K562 (cell line): ENCODE results near the gene UGT1A9. TPM values are rescaled to one million over a fixed set of nuclear protein-coding genes. Genes with fewer than 3 reads are reported as not detected.
"Not testable (repeated sequence)": the region's sequence is repeated elsewhere in the genome, so short reads cannot be mapped to it uniquely, and the experiment has no call there.

Source experiments
- ATAC-seq: fragments of 200-7000 bp; cut with Tn5 transposase; 3 replicates; pipeline ENCODE4 v1.9.1; 2020; ENCODE audit warnings: moderate library complexity
- BruUV-seq: library from RNA; stranded (reverse); fragments of 400-500 nt; replicated peaks from 2 replicates; lab custom pipeline; 2021; lab: Mats Ljungman, UMichigan
- CTCF ChIA-PET: fragments of 300-600 bp; formaldehyde crosslinking; extraction: SDS; loops from one replicate; lab custom pipeline; 2021; ENCODE audit warnings: low intra/inter-chr PET ratio; lab: Yijun Ruan, JAX
- POLR2A ChIA-PET: fragments of 300-600, 350-650 bp; sonication (Branson Sonifier 250); formaldehyde crosslinking; extraction: SDS; loops from one replicate; lab custom pipeline; 2021; ENCODE audit warnings: antibody characterized with exemption, inconsistent platforms; lab: Yijun Ruan, JAX
- DNase-seq, 4 experiments: peaks; one replicate each; pipeline versions ENCODE4 v3.0.0 to v3.0.0-alpha.2; 2011 to 2018; ENCODE audit warnings: low spot score in 3 of 4, mixed read lengths in 3 of 4; ENCODE audit errors: extremely low read depth in 1 of 4
- FAIRE-seq: peaks from 2 replicates; lab custom pipeline; 2011; peaks lifted over from hg19 to GRCh38; lab: Jason Lieb, UNC
- H2AFZ ChIP-seq: 2 replicates; pipeline ENCODE4 v1.6.0; 2011; ENCODE audit warnings: low read depth, low read length, control low read depth, inconsistent platforms
- H3K27ac ChIP-seq: fragments of 200-600 bp; 3 replicates; pipeline ENCODE4 v1.8.0; 2011; ENCODE audit warnings: low read depth, mild to moderate bottlenecking, control low read depth, inconsistent platforms, low read length, moderate library complexity, mixed read lengths; ENCODE audit errors: extremely low read depth
- H3K27me3 ChIP-seq, 2 experiments: fragments of 300-600 bp in 1 of 2; 2 replicates in 1 of 2; 3 replicates in 1 of 2; pipeline versions ENCODE4 v1.6.0 to v1.8.0; 2011; ENCODE audit warnings: inconsistent platforms in 2 of 2, low read length in 2 of 2, mild to moderate bottlenecking in 1 of 2, mixed read lengths in 1 of 2, moderate library complexity in 1 of 2; ENCODE audit not compliant: control insufficient read depth in 2 of 2, insufficient read depth in 2 of 2
- H3K36me3 ChIP-seq: fragments of 300-600 bp; 3 replicates; pipeline ENCODE4 v1.8.0; 2011; ENCODE audit warnings: mild to moderate bottlenecking, low read length, inconsistent platforms; ENCODE audit not compliant: control insufficient read depth, insufficient read depth
- H3K4me1 ChIP-seq, 2 experiments: fragments of 200-600 bp in 1 of 2; replicated peaks in 1 of 2; 2 replicates in 1 of 2; 3 replicates in 1 of 2; pipeline versions ENCODE4 v1.5.1 to v1.8.0; 2011; ENCODE audit warnings: inconsistent platforms in 2 of 2, low read length in 2 of 2, mild to moderate bottlenecking in 1 of 2, mixed read lengths in 1 of 2, moderate library complexity in 1 of 2; ENCODE audit not compliant: control insufficient read depth in 2 of 2, insufficient read depth in 2 of 2
- H3K4me2 ChIP-seq: 2 replicates; pipeline ENCODE4 v1.6.1; 2011; ENCODE audit warnings: low read length, control low read depth, inconsistent platforms, mixed read lengths; ENCODE audit not compliant: insufficient read depth
- H3K4me3 ChIP-seq: fragments of 200-600 bp; sonication (generic), shearing (Covaris generic); 2 replicates; pipeline ENCODE4 v1.5.1; 2016; ENCODE audit warnings: control low read depth, inconsistent platforms
- H3K79me2 ChIP-seq: fragments of 200-600 bp; 3 replicates; pipeline ENCODE4 v1.8.0; 2011; ENCODE audit warnings: low read length, inconsistent platforms; ENCODE audit not compliant: control insufficient read depth, insufficient read depth
- H3K9ac ChIP-seq, 2 experiments: 2 replicates each; pipeline versions ENCODE4 v1.6.0 to v1.6.1; 2011; ENCODE audit warnings: low read depth in 2 of 2, low read length in 2 of 2, control low read depth in 1 of 2, inconsistent platforms in 1 of 2, mild to moderate bottlenecking in 1 of 2, mixed read lengths in 1 of 2; ENCODE audit not compliant: insufficient read depth in 1 of 2
- H3K9me1 ChIP-seq: one replicate; pipeline ENCODE4 v1.6.0; 2011; ENCODE audit warnings: inconsistent platforms, mild to moderate bottlenecking, low read length, moderate library complexity; ENCODE audit not compliant: control insufficient read depth, insufficient read depth
- H3K9me3 ChIP-seq: replicated peaks from 2 replicates; pipeline ENCODE4 v1.5.1; 2011; ENCODE audit warnings: low read depth, low read length, inconsistent platforms; ENCODE audit not compliant: control insufficient read depth, insufficient read depth
- H4K20me1 ChIP-seq: replicated peaks from 2 replicates; pipeline ENCODE4 v1.6.1; 2011; ENCODE audit warnings: low read length, inconsistent platforms, mixed read lengths; ENCODE audit not compliant: control insufficient read depth, insufficient read depth
- ARID3A ChIP-seq: IDR thresholded peaks from 2 replicates; pipeline ENCODE4 v1.6.1; 2012; ENCODE audit warnings: low read depth, low read length, improper control_type of control experiment, borderline replicate concordance
- HDAC2 ChIP-seq: fragments of 450-650 bp; IDR thresholded peaks from 2 replicates; pipeline ENCODE4 v1.6.1; 2016; ENCODE audit warnings: mild to moderate bottlenecking
- MLX ChIP-seq, 2 experiments: fragments of 450-650 bp in 1 of 2; sonication (generic) in 1 of 2; formaldehyde crosslinking; conservative IDR thresholded peaks; 2 replicates each; pipeline versions ENCODE4 v1.4.0 to v1.8.1; 2020 to 2022; ENCODE audit warnings: mild to moderate bottlenecking in 1 of 2, missing genetic modification reagents in 1 of 2
- RHOXF2B ChIP-seq: fragments of 250-450 bp; sonication (Bioruptor Pico); conservative IDR thresholded peaks from 2 replicates; pipeline ENCODE4 v1.5.1; 2021
- THRB ChIP-seq: fragments of 450-650 bp; formaldehyde crosslinking; conservative IDR thresholded peaks from 2 replicates; pipeline ENCODE4 v1.4.0; 2022; ENCODE audit warnings: mild to moderate bottlenecking, missing genetic modification characterization
- WHSC1 ChIP-seq: IDR thresholded peaks from one replicate; pipeline ENCODE4 v1.6.1; 2012; ENCODE audit warnings: low read length, control low read depth, inconsistent platforms
- ZBTB26 ChIP-seq: fragments of 450-650 bp; formaldehyde crosslinking; IDR thresholded peaks from 2 replicates; pipeline ENCODE4 v1.4.0; 2022; ENCODE audit warnings: missing genetic modification characterization
- ZZZ3 ChIP-seq: fragments of 450-650 bp; IDR thresholded peaks from 2 replicates; pipeline ENCODE4 v1.6.1; 2016; ENCODE audit warnings: antibody characterized with exemption, mild to moderate bottlenecking, moderate library complexity
- WGBS: fragments of 100-300 bp; shearing (Covaris generic); methylation state at CpG from one replicate; pipeline ENCODE4 v1.1.6; 2016; ENCODE audit warnings: low coverage, mixed read lengths; ENCODE audit not compliant: insufficient coverage; ENCODE audit errors: missing lambda C conversion rate; 5-methylcytosine and 5-hydroxymethylcytosine counted together
- in situ Hi-C: fragments of 300-500 bp; cut with MboI; formaldehyde crosslinking; loops from 4 replicates; pipeline ENCODE4 v1.15.0; 2018; ENCODE audit warnings: inconsistent platforms, mixed read lengths
- intact Hi-C: fragments of 100-400 bp; cut with micrococcal nuclease; formaldehyde crosslinking; loops from 2 replicates; pipeline ENCODE4 v1.14.2; 2022
- polyA plus RNA-seq, 8 experiments: library from polyadenylated mRNA; depleted of rRNA in 4 of 8; stranded (reverse) in 5 of 8; unstranded in 3 of 8; fragments of >200 nt; fragmentation: Nextera tagmentation in 2 of 8; fragmentation: Illumina TruSeq in 1 of 8; extraction: Ambion mirVana in 2 of 8; extraction: Trizol in 1 of 8; gene quantifications; 2 replicates each; pipeline versions ENCODE4 v1.2.1 to v1.2.3, GENCODE V29; 2011 to 2014; ENCODE audit warnings: inconsistent platforms in 1 of 8, missing spikeins in 1 of 8
- total RNA-seq, 7 experiments: library from RNA; depleted of rRNA in 6 of 7; stranded (reverse); fragments of >200 nt in 6 of 7; fragmentation: Illumina TruSeq in 2 of 7; extraction: Trizol in 2 of 7; gene quantifications; 2 replicates each; pipeline versions ENCODE4 v1.2.1 to v1.2.3, GENCODE V29; 2011 to 2021; ENCODE audit warnings: low replicate concordance in 1 of 7

The UGT1A9 gene
- total and polyA plus RNA-seq, 9 of the 15 experiments (the other 6 are each of a cell fraction or from before 2014, with no cell fraction given) = 0.09 TPM; not detected in 8

- H3K9me3 ChIP-seq = no peaks in the 10 kb centered on the region
- no peak within 1 kb of the TSS for H3K4me3 ChIP-seq
- intact Hi-C loops = no loop called here
- BruUV-seq = no TSS peak
- H2AFZ ChIP-seq = no peak within 1 kb of the TSS
- H4K20me1 ChIP-seq = no peaks in the 10 kb centered on the region
- no peaks in the 10 kb centered on the region for H3K4me1 ChIP-seq
- DNase-seq (no peak), ATAC-seq (no peak)
- ChIA-PET CTCF (no interaction called here), POLR2A (no interaction called here)
- H3K27me3 ChIP-seq = peaks cover 0 to 7% of the 10 kb centered on the region in 2 experiments; a peak in 1 of 5 replicates
- H3K4me2 ChIP-seq = no peak within 1 kb of the TSS
- no peak within 1 kb of the TSS for H3K9ac ChIP-seq
- no peaks in the 10 kb centered on the region for H3K79me2 ChIP-seq
- 0% methylated on average over 7 of the region's 8 CpGs for WGBS
- TF ChIP-seq ZZZ3 (no peak), HDAC2 (no peak), THRB (CRISPR knock-in tag) (no peak), ZBTB26 (CRISPR knock-in tag) (no peak), MLX (CRISPR knock-in tag; conservative IDR thresholded peaks at IDR 0.05) (no peak), WHSC1 (no peak), RHOXF2B (CRISPR knock-in tag) (no peak), ARID3A (no peak)
- TF ChIP-seq, all 486 proteins: peak for 0
- H3K36me3 ChIP-seq = no peaks in the 10 kb centered on the region
- in situ Hi-C loops = no loop called here
- no peak within 1 kb of the TSS for H3K27ac ChIP-seq
- FAIRE-seq = no peak
- no peaks in the 10 kb centered on the region for H3K9me1 ChIP-seq
These were observed 57.1 kb downstream of the UGT1A9 start, which contains the start of gene UGT1A3 for GRCh38 chr2:233728723-233729301. TSS of gene UGT1A3 (plus strand) at chr2:233729042. CDS start at chr2:233729127, 85 bp downstream.

DNA sequence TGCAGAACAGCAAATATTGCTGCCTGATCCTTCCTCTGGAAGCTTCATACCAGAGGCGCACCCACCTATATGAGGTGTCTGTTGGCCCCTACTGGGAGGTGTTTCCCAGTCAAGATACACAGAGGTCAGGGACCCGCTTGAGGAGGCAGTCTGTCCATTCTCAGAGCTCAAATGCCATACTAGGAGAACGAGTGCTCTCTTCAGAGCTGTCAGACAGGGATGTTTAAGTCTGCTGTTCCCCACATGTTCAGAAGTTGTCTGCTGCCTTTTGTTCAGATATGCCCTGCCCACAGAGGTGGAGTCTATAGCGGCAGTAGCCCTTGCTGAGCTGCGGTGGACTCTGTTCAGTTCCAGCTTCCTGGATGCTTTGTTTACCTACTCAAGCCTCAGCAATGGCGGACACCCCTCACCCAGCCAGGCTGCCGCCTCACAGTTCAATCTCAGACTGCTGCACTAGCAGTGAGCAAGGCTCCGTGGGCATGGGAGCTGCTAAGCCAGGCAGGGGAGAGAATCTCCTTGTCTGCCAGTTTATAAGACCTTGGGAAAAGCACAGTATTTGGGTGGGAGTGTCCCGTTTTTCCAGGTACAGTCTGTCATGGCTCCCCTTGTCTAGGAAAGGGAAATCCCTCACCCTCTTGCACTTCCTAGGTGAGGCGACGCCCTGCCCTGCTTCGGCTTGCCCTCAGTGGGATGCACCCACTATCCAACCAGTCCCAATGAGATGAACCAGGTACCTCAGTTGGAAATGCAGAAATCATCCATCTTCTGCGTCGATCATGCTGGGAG lies 65.4 kb downstream of the UGT1A9 start:
- H3K79me2 ChIP-seq, FAIRE-seq, DNase-seq, in situ Hi-C loops, H3K27me3 ChIP-seq, H4K20me1 ChIP-seq, H3K9me1 ChIP-seq, H3K4me3 ChIP-seq, H3K27ac ChIP-seq, H3K4me2 ChIP-seq, BruUV-seq, ATAC-seq, H3K36me3 ChIP-seq, H3K4me1 ChIP-seq, H3K9me3 ChIP-seq, CTCF ChIA-PET, H3K9ac ChIP-seq, H2AFZ ChIP-seq, intact Hi-C loops: not testable (repeated sequence)
- 0% methylated on average over 13 of the region's 14 CpGs for WGBS
- POLR2A ChIA-PET = interaction anchor here (0.7 kb wide), 1 partner anchor 29 kb away, joined by 3 read pairs; no protein-coding TSS in a partner anchor
